NK-92 treated with Interleukin-12 subunit alpha and Interleukin-12 subunit beta, amount 100 ng/mL, for 24 hours (cell line): ENCODE measurements around the gene HHEX.
"Not testable (repeated sequence)": the region's sequence is repeated elsewhere in the genome, so short reads cannot be mapped to it uniquely, and the experiment has no call there.

ENCODE experiments used
- DNase-seq: peaks from one replicate; lab custom pipeline; 2025; lab: John Stamatoyannopoulos, UW

The HHEX gene

DNA sequence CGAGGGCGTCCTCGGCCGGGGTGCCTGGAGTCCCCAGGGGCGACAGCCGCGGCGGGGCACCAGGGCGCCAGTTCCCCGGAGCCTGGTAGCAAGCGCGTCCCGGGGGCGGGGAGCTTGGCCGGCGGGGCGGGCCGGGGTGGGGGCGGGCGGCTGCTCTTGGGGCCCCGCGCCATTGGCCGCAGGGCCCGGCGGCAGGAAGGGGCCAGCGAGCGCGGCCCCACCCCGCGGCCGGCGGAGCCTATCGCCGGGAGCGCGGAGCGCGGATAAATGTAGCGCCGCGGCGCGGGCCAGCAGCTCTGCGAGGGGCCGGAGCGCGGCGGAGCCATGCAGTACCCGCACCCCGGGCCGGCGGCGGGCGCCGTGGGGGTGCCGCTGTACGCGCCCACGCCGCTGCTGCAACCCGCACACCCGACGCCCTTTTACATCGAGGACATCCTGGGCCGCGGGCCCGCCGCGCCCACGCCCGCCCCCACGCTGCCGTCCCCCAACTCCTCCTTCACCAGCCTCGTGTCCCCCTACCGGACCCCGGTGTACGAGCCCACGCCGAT lies at the start of gene HHEX:
HHEX (plus strand) TSS at position 293 of the 548 bp plus-strand sequence; CDS start at position 325, 32 bp downstream.
- DNase-seq = no peak

DNA sequence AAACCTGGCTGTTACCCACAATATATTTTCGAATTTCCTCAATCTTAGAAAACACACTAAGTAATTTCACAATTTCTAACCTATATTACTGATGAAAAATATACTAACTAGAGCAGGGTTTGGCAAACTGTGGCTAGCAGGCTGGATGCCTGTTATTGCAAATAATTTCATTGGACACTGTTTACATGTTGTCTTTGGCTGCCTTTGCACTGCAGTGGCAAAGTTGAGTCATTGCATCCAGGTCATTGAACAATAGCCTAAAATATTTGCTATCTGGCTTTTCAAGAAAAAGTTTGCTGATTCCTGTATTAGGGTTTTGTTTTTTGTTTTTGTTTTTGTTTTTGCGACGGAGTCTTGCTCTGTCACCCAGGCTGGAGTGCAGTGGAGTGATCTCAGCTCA lies 49.6 kb upstream of the HHEX start:
- DNase-seq = no peak

DNA sequence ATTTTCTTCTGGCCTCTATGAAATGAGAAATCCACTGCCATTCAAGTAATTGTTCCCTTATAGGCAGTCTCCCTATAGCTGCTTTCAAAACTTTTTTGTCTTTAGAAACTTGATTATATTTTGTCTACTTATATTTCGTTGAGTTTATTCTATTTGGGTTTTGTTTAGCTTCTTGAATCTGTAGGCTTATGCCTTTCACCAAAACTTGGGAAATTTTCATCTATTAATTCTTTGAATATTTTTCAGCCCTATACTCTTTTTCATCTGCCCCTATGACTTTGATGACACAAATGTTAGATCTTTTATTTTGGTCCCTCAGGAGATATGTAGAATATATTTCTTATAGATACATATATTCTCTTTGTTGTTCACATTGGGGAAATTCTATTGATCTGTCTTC lies 48.3 kb upstream of the HHEX start:
- no peak for DNase-seq

DNA sequence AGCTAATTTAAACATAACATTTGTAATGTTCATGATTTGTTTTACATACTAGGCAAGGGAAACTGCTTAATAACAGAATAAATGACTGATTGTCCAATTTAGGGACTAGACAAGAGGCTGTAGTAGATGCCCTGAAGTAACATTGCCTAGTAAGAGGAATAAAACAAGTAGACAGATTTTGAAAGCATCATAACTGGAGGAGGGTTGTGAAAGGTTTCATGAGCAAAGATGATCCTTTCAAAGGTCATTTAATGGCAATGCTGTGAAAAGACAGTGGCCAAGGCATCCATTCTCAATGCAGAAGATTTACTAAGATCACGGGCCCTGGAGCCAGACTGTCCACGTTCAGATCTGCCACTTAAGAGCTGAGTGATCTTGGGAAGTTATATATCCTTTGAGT lies 44.8 kb upstream of the HHEX start:
- DNase-seq = no peak

DNA sequence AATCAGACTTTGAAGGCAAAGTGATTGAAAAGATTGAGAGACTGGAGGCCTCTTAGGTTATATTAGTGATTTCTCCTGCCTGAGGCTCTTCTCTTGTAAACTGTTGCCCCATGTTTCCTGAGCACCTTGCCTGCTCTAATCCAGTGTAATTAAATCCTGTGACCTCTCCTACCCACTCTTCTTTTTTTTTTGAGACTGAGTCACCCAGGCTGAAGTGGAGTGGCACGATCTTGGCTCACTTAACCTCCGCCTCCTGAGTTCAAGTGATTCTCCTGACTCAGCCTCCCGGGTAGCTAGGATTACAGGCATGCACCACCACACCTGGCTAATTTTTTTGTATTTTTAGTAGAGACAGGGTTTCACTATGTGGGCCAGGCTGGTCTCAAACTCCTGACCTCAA lies 38.9 kb upstream of the HHEX start:
- not testable (repeated sequence) for DNase-seq

DNA sequence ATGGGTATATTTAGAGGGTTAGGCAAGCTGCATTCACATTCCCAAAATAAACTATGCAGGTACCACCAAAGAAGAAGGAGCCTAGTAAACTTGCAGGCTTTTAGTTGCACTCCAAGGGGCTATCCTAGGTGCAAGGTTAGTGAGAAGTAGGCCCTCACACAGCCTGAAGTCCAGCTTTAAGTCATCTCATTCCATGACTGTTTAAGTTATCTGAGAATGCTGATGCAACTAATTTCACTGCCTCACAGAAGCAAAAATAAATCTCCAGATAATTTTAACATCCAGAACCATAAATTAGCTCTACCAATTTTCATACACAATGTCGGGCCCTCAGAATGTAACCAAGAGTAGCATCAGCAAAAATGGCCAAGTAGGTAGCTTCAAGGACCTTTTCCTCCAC lies 34.3 kb upstream of the HHEX start:
- no peak for DNase-seq

DNA sequence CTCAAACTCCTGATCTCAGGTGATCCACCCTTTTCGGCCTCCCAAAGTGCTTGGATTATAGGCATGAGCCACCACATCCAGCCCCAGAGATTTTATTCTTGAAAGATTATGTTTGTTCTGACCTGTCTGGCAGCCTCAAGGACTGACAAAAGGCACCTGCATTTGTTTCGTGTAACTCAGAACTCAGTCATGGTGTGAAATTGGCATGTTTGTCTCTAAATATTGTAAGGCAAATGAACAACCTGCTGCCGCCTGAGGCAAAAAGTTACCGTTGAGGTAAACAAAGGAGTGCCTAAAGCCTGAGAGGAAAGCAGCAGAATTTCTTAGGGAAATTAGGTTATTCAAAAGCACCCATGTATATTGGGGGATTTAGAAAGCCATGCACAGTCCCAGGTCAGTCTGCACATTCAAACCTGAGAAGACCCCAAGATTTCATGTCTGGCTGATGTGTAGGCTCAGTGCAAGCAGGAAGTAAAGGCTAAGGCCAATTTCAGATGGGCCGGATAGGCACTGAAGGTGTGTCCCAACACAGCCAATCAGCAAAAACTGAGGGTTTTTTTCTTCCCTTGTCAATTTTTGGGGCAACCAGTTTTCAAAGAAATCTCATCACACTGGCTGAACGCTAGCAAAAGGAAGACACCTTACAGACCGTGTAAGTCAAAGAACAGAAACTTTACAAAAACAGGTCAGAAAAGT lies 33.3 kb upstream of the HHEX start:
- DNase-seq = no peak

DNA sequence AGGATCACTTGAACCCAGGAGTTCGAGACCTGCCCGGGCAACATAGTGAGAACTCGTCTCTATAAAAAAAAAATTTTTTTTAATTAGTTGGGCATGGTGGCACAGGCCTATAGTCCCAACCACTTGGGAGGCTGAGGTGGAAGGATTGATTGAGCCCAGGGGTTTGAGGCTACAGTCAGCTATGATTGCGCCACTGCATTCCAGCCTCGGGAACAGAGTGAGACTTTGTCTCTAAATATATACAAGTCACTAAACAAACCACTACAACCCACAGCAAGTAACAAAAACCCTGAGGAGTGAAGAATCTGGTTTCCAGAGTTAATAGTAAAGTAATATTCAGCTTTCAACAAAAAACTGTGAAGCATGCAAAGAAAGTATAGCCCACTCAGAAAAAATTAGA lies 32.7 kb upstream of the HHEX start:
- no peak for DNase-seq

DNA sequence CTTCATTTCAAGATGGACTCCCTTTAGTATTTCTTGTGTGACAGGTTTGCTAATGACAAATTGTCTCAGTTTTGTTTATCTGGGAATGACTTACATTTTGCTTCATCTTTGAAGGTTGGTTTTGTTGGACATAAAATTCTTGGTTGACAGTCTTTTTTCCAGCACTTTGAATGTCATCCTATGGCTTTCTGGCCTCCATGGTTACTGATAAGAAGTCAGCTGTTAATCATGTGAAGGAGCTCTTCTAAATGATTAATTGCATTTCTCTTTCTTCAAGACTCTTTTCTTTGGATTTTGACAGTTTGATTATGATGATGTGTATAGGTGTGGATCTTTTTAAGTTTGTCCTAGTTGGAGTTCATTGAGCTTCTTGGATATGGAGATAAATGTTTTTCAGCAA lies 26.9 kb upstream of the HHEX start:
- DNase-seq = no peak

DNA sequence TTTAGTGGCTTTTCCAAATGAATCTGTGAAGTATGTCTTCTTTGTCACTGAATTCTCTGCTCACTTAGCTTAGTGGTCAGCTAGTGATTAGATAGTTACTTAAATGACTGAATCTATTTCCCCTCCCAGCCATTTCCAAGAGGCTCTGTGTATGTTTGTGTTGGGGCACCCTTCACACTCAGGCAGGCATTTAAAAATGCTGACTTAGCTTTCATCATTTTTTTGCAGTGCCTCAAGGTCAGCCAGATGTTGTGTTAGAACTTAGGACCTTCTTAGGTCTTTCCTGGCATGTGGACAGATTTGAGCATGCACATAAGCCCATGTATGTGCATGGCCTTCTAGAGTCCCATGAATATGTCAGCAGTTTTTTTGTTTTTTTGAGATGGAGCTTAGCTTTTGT lies 25.4 kb upstream of the HHEX start:
- no peak for DNase-seq

DNA sequence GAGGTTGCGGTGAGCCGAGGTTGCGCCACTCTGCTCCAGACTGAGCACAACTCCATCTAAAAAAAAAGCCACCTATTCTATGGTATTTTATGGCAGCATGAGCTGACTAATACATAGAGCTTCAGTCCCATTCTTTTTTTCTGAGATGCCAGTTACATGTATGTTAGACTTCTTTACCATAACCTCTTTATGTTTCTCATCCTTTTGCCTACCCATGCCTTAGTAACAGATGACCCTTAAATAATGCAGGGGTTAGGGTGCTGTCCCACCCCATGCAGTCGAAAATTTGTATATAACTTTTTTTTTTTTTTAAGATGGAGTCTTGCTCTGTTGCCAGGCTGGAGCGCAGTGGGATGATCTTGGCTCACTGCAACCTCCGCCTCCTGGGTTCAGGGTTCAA lies 22.7 kb upstream of the HHEX start:
- DNase-seq = no peak

DNA sequence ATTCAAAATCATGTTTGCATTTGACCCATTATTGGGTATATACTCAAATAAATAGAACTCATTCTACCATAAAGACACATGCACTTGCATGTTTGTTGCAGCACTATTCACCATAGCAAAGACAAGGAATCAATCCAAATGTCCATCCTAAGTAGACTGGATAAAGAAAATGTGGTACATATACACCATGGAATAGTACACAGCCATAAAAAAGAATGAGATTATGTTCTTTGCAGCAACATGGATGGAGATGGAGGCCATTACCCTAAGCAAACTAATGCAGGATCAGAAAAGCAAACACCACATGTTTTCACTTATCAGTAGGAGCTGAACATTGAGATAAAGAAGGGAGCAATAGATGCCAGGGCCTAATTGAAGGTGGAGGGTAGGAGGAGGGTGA lies 12.0 kb upstream of the HHEX start:
- no peak for DNase-seq

DNA sequence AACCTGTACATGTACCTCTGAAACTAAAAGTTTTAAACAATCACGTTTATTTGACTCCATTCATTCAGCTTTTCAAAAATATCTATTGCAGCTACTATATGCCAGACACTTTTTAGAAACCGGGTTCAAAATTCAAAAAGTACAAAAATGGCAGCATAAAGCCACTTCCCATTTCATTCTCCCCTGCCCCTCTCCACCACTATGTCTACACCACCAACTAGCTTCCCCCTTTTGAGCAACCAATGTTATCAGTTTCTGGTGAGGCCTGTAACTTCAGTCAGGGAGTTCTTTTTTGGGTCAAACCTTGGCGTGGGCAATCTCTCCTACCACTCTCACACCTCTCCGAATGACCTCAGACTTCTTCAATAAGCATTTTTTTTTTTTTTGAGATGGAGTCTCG lies 11.5 kb upstream of the HHEX start:
- DNase-seq = no peak

DNA sequence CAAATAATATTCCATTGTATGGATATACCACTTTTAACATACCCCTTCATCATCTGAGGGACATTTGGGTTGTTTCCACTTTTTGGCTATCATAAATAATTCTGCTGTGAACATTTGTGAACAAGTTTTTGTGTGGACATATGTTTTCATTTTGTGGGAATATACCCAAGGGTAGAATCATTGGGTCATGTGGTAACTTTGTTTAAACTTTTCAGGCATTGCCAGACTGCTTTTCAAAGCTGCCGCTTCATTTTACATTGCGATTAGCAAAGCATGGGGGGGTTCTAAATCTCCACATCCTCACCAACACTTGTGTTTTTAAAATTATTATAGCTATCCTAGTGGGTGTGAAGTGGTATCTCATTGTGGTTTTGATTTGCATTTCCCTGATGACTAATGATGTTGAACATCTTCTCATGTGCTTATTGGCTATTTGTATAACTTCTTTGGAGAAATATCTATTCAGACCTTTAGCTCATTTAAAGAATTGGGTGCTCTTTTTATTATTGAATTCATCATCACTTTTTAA lies 8.4 kb upstream of the HHEX start:
- no peak for DNase-seq

DNA sequence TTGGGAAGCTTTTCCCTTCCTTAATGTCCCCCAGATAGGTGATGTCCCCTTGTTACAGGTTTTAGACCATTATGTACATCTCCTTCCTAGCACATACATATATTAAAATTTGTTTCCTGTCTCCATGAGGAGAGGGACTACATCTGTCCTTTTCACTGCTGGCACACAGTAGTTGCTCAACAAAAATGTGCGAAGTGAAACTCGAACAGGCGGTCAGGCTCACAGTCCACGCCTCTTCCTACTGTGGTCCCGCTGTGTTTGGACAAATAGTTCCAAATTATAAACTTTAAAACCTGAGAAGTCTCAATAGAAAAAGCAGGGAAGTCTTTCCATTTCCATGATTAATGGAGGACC lies 1.2 kb upstream of the HHEX start:
- no peak for DNase-seq

DNA sequence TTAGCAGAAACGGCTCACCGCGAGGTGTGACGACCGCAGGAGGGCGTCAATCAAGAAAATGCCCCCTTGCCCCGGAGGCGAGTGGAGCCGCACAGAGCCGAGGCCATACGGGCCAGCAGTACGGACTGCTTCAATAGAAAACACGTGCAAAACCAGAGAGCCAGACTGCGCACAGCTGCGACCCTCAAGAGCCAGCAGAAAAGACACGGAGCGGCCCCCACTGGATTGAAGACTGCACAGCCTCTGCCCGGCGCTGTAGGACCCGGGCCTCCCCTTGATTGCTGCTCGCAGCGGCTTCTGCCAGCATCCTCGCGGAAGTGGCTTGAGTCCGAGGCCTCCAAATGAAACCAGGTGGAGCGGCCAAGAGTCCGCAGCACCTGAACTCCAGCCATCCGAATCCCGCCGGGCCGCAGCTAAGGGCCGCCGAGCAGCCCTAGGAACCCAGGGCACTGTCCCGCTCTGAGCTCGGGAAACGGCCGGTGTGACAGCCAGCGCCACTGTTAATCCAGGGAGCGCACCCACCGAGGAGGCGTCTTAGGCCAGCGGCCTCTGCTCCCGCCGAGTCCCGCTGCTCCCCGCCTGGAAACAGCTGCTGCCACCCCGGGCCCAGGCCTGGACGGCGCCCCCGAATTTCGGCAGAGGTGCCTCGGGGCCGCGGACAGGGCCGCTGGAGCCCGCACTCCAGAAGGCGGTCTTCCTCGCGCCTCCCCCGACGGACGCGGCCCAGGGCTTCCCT lies 660 bp upstream of the HHEX start:
- DNase-seq = no peak

DNA sequence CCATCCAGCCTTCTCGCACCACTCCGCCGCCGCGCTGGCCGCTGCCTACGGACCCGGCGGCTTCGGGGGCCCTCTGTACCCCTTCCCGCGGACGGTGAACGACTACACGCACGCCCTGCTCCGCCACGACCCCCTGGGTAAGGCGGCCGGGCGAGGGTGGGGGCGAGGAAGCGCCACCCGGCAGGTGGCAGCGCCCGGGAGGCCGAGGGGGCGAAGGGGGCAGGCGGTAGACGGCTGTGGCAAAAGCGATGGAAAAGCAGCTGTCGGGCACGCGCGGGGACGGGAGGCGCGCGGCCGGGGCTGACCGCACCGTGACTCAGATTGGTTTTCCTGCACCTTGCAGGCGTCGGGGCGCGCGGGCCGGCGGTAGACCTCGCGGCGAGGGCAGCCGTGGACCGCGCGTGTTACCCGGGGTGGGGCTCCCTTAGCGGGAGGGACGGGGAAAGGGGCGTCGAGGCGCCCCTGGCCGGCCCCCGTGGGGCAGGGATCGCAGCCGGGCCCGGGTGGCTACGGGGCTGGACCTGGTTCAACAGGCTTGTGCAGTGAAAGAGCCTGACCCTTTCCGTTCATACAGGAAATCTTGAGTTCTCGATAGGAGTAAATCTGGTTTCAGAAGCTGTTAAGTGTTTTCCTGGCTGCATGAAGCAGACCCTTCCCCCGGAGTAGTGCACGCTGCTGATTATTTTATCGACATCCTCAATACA lies 608 bp downstream of the HHEX start:
- no peak for DNase-seq

DNA sequence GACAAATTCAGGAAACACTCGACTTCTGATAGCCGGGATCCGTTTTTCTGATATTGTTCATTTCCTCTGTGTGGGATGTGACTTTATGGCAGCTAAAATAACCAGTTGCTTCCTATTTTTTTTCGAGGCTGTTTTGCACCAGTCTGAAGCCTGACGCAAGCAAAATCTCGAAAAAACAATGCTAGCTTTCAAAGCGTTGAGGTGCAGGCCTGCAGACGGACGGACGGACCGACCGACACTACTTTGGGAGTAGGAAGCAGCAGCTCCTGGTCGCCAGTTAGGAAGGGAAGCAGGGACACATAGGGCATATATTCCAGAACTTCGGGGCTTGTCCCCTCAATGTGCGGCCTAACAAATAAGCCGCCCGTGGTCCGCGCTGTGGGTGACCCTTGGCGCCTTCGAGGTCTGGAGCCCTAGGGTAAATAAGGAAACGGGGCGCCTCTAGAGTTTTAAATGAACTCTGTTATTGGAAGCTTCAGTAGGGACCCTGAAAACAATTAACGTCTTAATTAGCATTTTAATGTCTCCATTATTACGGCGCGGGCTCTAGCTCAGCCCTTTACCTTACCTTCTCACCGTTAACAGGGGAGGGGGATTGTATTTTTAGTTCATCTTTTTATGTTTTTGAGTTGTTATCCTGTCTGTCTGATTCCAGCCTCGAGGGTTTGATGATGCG lies 1.3 kb downstream of the HHEX start:
- no peak for DNase-seq

DNA sequence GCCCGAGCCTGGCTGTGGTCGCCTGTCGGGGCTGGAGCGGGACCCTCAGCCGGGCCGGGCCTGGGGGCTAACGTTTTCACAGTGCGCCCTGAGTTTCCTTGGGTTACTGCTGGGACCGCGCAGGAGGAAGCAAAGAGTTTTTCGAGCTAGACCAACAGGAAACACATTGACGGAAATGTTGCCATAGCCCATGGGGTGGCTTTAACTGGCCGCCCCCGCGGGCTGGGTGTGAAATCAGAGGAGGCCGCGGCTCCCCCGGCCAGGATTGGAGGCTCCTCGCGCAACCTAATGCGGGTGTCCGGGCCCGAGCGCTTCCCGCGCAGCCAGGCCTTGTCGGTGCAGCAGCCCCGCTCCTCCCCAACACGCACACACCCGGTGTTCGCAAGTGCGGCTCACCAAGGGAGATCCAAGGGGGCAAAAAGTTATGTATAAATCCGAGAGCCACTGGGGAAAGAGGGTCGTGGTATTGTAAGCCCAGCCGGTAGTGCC lies 1.9 kb downstream of the HHEX start:
- DNase-seq = no peak

DNA sequence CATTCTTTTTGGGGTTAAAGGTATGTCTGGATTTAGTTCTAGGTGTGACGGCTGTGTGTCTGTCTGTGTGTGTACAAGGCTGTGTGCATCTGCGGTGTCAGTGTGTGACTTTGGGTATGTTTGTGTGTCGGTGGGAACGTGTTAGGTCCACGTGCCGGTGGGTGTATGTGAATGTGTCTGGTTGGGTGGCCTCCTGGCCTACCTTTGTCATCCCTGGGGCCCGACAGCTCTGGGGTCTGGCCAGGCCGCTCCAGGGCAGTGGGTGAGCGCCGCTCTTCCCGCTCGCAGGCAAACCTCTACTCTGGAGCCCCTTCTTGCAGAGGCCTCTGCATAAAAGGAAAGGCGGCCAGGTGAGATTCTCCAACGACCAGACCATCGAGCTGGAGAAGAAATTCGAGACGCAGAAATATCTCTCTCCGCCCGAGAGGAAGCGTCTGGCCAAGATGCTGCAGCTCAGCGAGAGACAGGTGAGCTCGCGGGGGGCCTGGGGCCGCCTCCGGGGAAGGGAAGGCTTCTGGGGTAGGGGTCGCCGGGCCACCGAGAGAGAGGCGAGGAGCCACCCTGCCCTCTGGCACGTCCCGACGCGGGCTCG lies 2.4 kb downstream of the HHEX start:
- no peak for DNase-seq

DNA sequence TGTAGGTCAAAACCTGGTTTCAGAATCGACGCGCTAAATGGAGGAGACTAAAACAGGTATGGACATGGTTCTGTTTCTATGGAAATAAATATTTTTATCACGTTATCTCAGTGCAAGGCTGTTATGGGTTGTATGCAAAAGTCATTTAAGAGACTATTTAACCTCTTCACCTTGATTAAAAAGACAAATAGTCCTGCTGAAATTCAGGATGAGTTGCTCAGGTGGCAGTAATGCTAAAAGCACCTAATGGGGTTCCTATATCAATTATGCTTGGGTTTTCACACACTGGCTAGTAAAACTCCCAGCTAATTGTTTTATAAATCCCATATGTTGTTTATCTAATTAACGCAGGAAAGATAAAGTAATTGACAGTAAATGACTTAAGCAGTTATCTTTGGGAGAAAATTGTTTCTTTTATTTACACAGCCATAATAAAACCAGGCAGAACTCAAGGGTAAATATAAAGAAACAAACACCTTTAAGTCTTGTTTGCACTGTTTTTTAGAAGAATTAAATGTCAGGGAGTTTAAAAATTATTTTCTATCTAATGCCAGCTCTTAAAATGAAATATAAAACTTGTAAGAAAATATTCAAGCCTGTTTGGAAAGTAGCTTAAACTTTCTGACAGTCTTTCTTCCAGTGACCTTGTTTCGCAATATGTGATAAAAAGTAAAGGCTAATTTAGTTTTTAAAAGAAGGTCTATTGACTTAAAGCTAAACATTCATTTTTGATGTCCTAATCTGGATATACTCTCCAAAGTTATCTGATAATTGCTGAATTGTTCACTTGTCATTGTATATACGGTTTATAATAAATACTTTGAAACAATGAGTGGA lies 3.2 kb downstream of the HHEX start:
- DNase-seq = no peak
